ENCODE data around the gene TBC1D14.

DNA sequence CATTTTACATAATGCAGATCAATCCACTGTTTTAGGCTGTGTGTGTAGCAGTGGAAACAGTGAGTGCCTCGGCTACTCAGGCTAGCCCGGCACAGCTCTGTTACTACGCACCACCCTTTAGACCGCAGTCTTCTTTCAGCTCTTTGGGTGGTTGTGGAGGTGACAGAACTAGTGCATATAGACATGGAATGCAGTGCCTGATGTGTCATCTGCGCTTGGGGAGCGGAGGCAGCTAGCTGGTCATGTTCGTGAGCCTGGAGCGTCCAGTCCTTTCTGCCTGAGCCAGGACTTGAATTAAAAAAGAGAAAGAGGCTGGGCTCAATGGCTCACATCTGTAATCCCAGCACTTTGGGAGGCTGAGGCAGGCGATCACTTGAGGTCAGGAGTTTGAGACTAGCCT, 4.8 kb downstream of the TBC1D14 start:
- TF ChIP-seq, protein P1, sequence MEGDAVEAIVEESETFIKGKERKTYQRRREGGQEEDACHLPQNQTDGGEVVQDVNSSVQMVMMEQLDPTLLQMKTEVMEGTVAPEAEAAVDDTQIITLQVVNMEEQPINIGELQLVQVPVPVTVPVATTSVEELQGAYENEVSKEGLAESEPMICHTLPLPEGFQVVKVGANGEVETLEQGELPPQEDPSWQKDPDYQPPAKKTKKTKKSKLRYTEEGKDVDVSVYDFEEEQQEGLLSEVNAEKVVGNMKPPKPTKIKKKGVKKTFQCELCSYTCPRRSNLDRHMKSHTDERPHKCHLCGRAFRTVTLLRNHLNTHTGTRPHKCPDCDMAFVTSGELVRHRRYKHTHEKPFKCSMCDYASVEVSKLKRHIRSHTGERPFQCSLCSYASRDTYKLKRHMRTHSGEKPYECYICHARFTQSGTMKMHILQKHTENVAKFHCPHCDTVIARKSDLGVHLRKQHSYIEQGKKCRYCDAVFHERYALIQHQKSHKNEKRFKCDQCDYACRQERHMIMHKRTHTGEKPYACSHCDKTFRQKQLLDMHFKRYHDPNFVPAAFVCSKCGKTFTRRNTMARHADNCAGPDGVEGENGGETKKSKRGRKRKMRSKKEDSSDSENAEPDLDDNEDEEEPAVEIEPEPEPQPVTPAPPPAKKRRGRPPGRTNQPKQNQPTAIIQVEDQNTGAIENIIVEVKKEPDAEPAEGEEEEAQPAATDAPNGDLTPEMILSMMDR (IDR thresholded peaks at IDR 0.05; ENCODE audit: low read depth, low read length): no peak
- no peak for TF ChIP-seq EZH2phosphoT487 (IDR thresholded peaks at IDR 0.05; ENCODE audit: low read depth)
